Measurements from ENCODE around the gene KRTAP10-2.
"Not testable (repeated sequence)": the region's sequence is repeated elsewhere in the genome, so short reads cannot be mapped to it uniquely, and the experiment has no call there.

Gene KRTAP10-2

GRCh38 chr21:44566403-44566802, 15.1 kb upstream of the KRTAP10-2 start:
- DNase-seq, result no peak

- no peak for DNase-seq
Observed at GRCh38 chr21:44564886-44565598, 13.7 kb upstream of the KRTAP10-2 start.

- no peak for DNase-seq
Observed at GRCh38 chr21:44564099-44564498, 12.8 kb upstream of the KRTAP10-2 start.

- no peak for DNase-seq
Observed at GRCh38 chr21:44558695-44559094, 7.4 kb upstream of the KRTAP10-2 start, which contains the start of gene KRTAP10-3. KRTAP10-3 (minus strand) TSS chr21:44558795; CDS start chr21:44558715, 80 bp downstream.

- DNase-seq, result not testable (repeated sequence)
Observed at GRCh38 chr21:44558329-44558675, 7.0 kb upstream of the KRTAP10-2 start.

- DNase-seq, result no peak
Observed at GRCh38 chr21:44557491-44558328, 6.4 kb upstream of the KRTAP10-2 start.

GRCh38 chr21:44556879-44557278, 5.6 kb upstream of the KRTAP10-2 start:
- no peak for DNase-seq

- DNase-seq, result no peak
Observed at GRCh38 chr21:44555200-44555875, 4.0 kb upstream of the KRTAP10-2 start.

- no peak for DNase-seq
Observed at GRCh38 chr21:44552681-44553080, 1.4 kb upstream of the KRTAP10-2 start.

GRCh38 chr21:44552136-44552535, 831 bp upstream of the KRTAP10-2 start:
- no peak for DNase-seq

- no peak for DNase-seq
Observed at GRCh38 chr21:44550807-44551206, 498 bp downstream of the KRTAP10-2 start.

GRCh38 chr21:44550285-44550684, 1.0 kb downstream of the KRTAP10-2 start:
- not testable (repeated sequence) for DNase-seq

GRCh38 chr21:44549525-44550211, 1.6 kb downstream of the KRTAP10-2 start:
- no peak for DNase-seq

- DNase-seq, result no peak
Observed at GRCh38 chr21:44548922-44549321, 2.4 kb downstream of the KRTAP10-2 start.

- DNase-seq, result no peak
Observed at GRCh38 chr21:44548381-44548780, 2.9 kb downstream of the KRTAP10-2 start.

- DNase-seq, result peak; percentile 48
Observed at GRCh38 chr21:44547656-44548331, 3.5 kb downstream of the KRTAP10-2 start.

GRCh38 chr21:44544566-44544965, 6.7 kb downstream of the KRTAP10-2 start:
- DNase-seq, result no peak

- DNase-seq, result no peak
Observed at GRCh38 chr21:44542716-44543115, 8.6 kb downstream of the KRTAP10-2 start.

GRCh38 chr21:44540741-44541288, 10.5 kb downstream of the KRTAP10-2 start:
- DNase-seq, result no peak

GRCh38 chr21:44539991-44540666, 11.2 kb downstream of the KRTAP10-2 start, which contains the start of gene KRTAP10-1:
KRTAP10-1 (minus strand) TSS chr21:44540195; CDS start chr21:44540150, 45 bp downstream.
- DNase-seq, result no peak

GRCh38 chr21:44539046-44539445, 12.3 kb downstream of the KRTAP10-2 start:
- no peak for DNase-seq

Measured in central memory CD4-positive, alpha-beta T cell (primary cell).